HG03095 (cell line): ENCODE measurements around the gene UTRN.

Experiments used
- ATAC-seq: cut with Tn5 transposase; IDR thresholded peaks from one replicate; pipeline ENCODE4 v1.9.1; 2021; ENCODE audit warnings: moderate library complexity; ENCODE audit not compliant: unreplicated experiment

UTRN gene

GRCh38 chr6:144284783-144285547 lies at the start of gene UTRN:
UTRN (plus strand) TSS chr6:144285335; CDS start chr6:144291829, 6,494 bp downstream.
- ATAC-seq = peak; percentile 58

- ATAC-seq = no peak
Observed at GRCh38 chr6:144244688-144245087, 40.4 kb upstream of the UTRN start.

GRCh38 chr6:144246988-144247387 lies 38.1 kb upstream of the UTRN start:
- ATAC-seq = no peak

- ATAC-seq = no peak
Observed at GRCh38 chr6:144248003-144248402, 37.1 kb upstream of the UTRN start.

- no peak for ATAC-seq
Observed at GRCh38 chr6:144248476-144249301, 36.4 kb upstream of the UTRN start.

- ATAC-seq = no peak
Observed at GRCh38 chr6:144250276-144250675, 34.9 kb upstream of the UTRN start.

- no peak for ATAC-seq
Observed at GRCh38 chr6:144252259-144252658, 32.9 kb upstream of the UTRN start.

- ATAC-seq = no peak
Observed at GRCh38 chr6:144259986-144260385, 25.1 kb upstream of the UTRN start.

GRCh38 chr6:144262470-144263369 lies 22.4 kb upstream of the UTRN start:
- no peak for ATAC-seq

- no peak for ATAC-seq
Observed at GRCh38 chr6:144263786-144264185, 21.3 kb upstream of the UTRN start.

- no peak for ATAC-seq
Observed at GRCh38 chr6:144264270-144265060, 20.7 kb upstream of the UTRN start.

- no peak for ATAC-seq
Observed at GRCh38 chr6:144265061-144265357, 20.1 kb upstream of the UTRN start.

- peak; percentile 78 for ATAC-seq
Observed at GRCh38 chr6:144265390-144265789, 19.7 kb upstream of the UTRN start.

GRCh38 chr6:144266091-144266649 lies 19.0 kb upstream of the UTRN start:
- ATAC-seq = no peak

GRCh38 chr6:144268794-144269349 lies 16.3 kb upstream of the UTRN start:
- ATAC-seq = no peak

GRCh38 chr6:144277174-144277573 lies 8.0 kb upstream of the UTRN start:
- ATAC-seq = no peak

GRCh38 chr6:144277605-144278227 lies 7.4 kb upstream of the UTRN start:
- no peak for ATAC-seq

GRCh38 chr6:144278659-144279314 lies 6.3 kb upstream of the UTRN start:
- no peak for ATAC-seq
